Ramos (cell line): ENCODE results near the gene HAPLN1.

ENCODE experiments used
- in situ Hi-C: fragments of 300-500 bp; cut with MboI; formaldehyde crosslinking; loops from one replicate; pipeline ENCODE4 v1.14.3; 2022; ENCODE audit warnings: low sequenced_read_pairs; ENCODE audit not compliant: unreplicated experiment

Gene HAPLN1

DNA sequence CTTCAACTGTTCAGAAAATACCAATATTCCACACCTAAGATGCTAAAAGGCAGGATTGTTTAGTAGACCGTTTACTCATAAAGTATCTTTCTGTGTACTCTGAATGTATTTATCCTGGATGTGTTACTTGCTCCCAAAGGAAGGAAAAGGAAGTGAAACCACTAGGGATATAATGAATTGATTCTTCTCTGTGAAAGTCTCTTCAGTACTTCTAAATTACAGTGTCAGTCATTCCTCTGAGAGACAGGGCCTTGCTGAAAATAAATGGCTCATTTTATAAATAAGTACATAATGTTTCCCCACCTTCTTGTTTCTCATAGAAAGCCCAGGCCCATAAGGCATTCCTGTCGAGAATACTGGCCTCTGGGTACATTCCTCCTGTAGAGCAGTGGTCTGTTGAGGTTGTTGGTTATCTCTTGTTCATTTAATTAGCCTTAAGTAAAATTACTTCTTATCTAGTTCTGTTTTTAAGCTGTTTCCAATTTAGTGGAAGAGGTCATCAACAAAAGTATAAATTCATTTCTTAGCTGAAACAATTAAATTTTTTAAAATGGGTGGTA is 1.6 kb downstream of the HAPLN1 start:
- in situ Hi-C loops = no loop called here

- in situ Hi-C loops = no loop called here
Observed at GRCh38 chr5:83718195-83718825, 2.3 kb downstream of the HAPLN1 start.

- in situ Hi-C loops = no loop called here
Observed at GRCh38 chr5:83715236-83716065, 5.2 kb downstream of the HAPLN1 start.

DNA sequence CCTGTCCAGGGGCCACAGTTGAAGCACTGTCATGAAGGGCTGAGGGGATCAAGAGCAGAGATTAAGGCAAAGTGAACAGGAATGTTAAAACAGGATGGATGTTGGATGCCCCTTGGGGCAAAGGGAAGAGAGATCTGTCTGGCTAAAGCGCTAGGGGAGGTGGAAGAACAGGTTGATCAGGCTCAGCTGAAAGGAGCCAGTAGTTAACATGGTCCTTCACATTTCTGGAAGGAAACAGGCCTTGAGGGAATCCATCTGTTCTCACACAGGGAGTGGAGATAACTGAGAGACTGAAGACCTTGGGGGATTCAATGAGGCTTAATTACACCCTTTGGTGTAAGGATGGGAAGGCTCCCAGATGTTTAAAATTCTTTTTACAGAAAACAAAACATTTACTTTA is 5.8 kb downstream of the HAPLN1 start:
- in situ Hi-C loops = no loop called here

DNA sequence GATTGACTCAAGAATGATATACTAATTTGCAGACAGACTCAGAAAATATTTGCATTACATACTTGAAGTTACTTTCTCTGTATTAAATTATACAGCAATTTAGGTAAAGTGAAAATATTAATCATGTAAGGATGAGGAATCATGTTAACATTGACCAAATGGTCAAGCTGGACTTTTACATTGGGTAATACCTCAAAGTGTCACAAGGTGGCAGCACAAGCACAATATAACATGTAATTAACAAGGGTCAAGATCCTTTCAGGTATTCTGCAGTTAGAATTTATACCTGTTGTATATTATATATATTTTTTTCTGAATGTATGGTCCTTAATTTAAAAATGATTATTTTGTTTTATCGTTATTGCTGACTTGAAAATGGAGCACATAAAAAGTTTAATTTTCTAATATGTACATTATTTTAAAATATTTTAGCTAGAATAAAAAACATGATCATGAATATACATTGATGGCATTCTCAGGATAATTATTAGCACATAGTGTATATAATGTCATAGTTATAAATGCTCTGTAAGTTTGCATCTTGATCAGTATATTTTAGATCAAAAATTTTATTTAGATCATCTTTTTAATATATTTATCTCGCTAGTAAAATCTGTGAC is 8.6 kb downstream of the HAPLN1 start:
- in situ Hi-C loops = no loop called here

DNA sequence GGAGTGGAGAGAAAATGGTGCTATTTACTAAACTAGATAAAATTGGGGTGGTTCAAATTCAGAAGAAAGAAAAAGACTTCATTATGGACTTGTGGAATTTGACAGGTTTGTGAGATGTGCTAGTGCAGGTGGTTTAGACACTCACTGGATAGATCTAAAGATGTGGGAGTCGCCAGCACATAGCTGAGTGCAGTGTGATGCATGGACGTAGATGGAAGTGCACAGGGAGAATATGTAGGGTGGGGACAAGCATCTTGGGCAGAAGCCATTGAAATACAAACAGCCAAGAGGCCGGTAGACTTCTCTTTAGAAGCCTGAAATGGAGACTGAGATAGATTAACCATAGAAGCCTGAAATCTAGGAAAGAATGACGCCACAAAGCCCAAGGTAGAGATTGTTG is 10.7 kb downstream of the HAPLN1 start:
- in situ Hi-C loops = no loop called here

GRCh38 chr5:83708170-83708569 is 12.5 kb downstream of the HAPLN1 start:
- in situ Hi-C loops = no loop called here

GRCh38 chr5:83703059-83703458 is 17.6 kb downstream of the HAPLN1 start:
- in situ Hi-C loops = no loop called here

DNA sequence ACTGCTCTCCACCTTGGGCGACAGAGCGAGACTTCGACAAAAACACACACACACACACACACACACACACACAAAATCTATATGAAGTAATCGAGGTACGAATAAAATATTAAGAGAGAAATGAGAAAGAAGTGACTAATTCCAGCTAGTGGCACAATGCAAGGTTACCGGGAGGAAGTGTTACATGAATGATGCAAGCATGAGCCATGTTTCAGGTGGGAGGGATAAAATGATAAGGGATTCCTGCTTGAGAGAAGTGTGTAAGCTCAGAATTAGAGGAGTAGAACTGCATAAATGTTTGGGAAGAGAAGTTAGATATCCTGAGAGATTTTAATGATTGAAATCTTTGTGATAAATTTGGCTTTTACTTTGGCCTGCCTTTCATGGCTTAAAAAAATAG is 18.8 kb downstream of the HAPLN1 start:
- in situ Hi-C loops = no loop called here

DNA sequence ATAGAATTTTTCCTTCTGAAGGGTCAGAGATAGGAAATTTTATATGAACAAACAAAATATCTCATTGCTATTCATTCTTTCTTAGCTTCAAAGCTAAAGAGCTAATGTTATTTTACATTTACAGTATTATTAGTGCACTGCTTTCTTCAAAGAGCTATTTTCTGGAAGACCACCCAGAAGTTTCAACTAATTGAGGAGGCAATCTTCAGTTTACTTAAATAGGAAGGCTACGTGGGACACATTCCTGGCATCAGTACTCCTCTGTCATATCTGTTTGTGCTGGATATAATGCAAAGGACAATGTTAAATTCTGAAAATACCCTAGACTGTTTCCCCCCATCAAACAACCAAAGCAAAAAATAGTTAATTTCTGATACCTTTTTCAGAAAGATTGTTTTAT is 30.8 kb downstream of the HAPLN1 start:
- in situ Hi-C loops = no loop called here

DNA sequence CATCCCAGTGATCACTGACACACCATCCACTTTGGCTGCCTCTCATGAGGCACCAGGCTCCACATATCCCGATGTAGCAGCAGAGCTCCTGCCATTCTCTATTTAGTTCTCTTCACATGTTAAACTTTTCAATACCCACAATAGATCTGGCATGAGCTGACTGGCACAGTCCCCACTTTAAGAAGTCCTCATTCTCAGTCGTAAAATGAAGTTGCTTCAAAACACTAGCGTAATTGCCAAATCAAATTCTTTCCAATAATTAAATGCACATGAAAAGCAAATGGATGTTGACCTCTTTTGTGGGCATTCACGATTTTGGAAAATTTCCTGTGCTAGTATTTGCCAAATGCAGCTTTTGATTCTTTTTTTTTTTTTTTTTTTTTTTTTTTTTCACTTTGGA is 32.4 kb downstream of the HAPLN1 start:
- in situ Hi-C loops = no loop called here

DNA sequence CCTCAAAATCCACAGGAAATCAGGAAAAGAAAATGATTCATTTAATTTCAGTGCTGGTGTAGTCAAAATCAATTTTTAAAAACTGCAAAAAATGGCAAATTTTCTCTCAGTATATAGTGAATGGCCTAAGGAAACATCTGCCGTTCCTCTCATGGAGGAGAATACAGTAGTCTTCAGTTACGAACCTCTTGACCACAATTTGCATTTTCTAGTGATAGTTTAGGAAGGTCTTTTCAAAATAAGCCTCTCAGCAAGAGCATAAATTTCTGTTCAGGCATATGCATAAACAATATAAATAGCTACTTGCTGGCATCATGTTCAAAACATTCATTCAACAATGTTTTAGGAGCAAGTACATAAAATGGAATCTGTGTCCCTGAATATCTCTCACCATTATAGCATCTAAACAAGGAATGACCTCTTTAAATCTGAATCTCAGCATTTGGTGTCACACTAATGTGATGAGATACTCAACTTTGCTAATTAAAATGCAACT is 33.5 kb downstream of the HAPLN1 start:
- in situ Hi-C loops = no loop called here

DNA sequence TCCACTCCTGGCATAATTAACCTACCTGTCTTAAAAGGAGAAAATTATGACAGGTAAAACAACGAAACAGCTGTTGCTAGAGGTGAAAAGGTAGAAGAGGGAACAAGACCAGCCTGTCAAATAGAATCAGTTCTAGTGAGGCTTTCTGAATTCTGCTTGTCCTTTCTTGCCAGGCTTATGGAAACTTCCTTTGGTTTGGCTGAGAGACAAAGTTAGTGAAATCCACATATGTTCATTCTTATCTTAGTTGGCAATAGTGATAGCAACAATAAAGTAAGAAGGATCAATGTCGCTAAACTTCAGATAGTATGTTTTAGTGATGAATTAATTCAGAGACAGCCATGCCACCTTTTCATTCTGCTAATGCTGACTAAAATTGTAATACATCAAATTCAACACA is 34.4 kb downstream of the HAPLN1 start:
- in situ Hi-C loops = no loop called here

DNA sequence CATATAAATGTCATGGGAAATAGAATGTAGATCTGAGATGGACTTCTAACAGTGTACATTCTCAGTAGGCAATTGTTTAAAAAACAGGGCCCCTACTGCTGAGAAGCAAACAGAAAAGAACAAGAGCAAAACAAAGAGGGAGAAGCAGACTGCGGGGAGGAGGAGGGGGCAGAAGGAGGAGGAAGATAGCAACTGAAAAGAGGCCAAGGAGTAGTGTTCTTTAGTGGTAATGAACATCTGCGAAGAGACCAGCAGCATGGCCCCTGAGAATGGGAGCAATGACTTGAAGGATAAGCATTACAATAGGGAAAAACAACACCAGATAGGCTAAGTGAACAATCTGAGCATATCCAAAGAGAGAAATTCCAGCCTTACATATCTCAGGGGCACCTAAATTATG is 36.8 kb downstream of the HAPLN1 start:
- in situ Hi-C loops = no loop called here

GRCh38 chr5:83672646-83673045 is 48.0 kb downstream of the HAPLN1 start:
- in situ Hi-C loops = no loop called here

DNA sequence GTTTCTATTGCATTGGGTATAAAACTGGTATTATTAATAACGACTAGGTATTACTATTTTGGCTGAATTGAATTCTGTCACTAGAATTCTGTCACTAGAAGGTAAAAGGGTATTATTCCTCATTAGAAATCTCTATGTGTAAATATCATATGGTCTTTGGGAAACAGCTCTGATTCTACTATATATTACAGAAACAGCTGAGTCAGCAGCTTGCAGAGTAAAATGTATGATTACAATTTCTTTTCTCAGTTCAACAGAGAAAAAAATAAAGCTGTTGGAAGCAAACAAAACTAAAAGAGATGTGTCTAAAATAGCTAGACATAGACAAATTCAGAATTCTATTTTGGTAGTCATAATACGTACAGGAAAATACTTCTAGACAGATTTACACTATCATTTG is 48.5 kb downstream of the HAPLN1 start:
- in situ Hi-C loops = no loop called here

GRCh38 chr5:83665631-83666030 is 55.0 kb downstream of the HAPLN1 start:
- in situ Hi-C loops = no loop called here

DNA sequence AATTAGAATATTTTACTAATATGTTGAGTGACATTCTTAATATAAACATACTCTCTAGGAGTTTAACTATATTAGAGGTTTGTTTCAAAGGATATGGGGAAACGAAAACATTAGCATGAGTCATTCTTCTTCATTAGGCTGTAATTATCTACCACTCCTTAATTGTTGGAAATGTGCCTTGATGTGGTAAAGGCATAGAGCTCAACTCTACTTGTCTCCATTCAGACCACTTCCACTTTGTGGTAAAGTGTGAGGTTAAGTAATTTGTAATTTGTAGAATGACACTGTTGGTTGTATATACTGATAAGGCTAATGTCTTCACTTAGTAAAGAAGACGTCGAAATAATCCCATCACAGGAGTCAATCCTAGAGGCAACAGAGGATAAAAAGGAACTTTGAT is 58.1 kb downstream of the HAPLN1 start:
- in situ Hi-C loops = no loop called here

DNA sequence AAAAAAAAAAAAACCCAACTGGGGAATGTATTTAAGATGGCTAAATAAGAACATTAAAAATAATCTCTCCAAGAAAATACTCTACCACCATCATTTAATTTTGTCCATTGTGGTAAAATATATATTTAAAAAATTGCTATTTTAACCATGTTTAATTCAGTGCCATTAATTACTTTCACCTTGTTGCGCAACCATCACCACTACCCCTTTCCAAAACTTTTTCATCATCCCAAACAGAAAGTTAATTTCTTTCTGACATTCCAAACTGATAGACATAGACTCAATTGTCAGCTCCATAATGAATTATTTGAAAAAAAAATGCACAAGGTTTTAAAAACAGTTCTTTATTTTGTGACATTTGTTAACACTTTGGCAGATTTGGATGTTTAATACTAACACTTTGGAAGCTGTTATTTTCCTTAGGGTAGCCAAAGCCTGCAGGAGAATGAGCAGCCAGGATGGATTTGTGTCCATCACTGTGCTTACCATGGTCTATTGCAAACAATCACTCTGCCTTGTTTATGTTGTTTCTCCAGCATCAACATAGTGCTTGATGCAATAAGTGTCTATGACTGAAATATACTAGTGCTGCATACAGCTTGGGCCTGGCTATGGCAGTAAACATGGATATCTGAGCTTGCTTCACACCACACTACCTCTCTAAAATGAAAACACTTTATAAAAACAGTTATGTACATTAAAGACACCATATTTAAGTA is 62.7 kb downstream of the HAPLN1 start:
- in situ Hi-C loops = no loop called here

DNA sequence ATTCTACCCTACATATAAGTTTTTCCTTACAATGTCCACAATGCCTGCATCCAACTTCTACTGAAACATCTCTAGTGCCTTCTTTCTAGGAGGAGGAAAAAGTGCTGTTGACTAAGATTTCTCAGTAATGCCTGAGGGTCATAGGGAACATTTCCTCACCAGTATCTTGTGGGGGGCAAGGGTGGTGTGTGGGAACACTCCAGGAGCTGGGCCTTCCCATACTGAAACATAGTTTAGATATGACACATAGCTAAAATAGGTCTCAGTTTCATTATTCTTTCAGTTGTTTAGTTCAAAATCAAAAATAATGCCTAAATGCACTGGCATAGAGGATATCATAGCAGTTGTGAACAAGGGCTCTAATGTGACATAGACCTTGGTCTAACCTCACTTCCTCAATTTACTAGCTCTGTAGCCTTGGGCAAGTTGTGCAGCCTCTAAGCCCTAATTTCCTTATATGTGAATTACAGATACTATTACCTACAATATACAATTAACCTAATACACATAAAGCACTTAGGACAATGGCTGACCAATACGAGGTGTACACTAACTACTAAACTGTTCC is 66.1 kb downstream of the HAPLN1 start:
- in situ Hi-C loops = no loop called here
